ENCODE measurements around the gene PSORS1C2.

Gene PSORS1C2

GRCh38 chr6:31113861-31114540 is 24.9 kb downstream of the PSORS1C2 start:
- DNase-seq (ENCODE audit: low read depth) = no peak

GRCh38 chr6:31112478-31112877 is 26.4 kb downstream of the PSORS1C2 start, which contains the start of gene C6orf15:
TSS of gene C6orf15 (minus strand) at chr6:31112575. CDS start at chr6:31112555, 20 bp downstream.
- no peak for DNase-seq (ENCODE audit: low read depth)

GRCh38 chr6:31111712-31112111 is 27.2 kb downstream of the PSORS1C2 start:
- no peak for DNase-seq (ENCODE audit: low read depth)

GRCh38 chr6:31110825-31111582 is 27.9 kb downstream of the PSORS1C2 start:
- no peak for DNase-seq (ENCODE audit: low read depth)

DNA sequence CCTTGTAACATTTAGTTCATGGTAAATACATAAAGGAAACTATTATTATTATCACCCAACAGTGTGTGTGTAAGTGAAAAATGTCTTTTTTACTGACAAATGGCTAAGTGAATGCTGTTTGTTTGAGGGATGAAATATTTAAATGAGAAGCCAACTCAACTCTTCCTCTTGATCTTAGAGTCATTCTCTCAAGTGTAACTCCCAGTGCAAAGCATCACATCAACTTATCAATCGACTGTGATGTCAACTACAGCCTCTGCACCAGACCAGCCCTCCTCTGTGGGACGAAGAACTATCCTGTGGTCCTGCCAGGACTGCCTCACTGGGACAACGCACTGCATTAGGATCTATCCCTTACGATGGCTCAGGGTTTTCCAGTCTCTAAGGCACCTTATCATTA is 31.8 kb downstream of the PSORS1C2 start:
- DNase-seq (ENCODE audit: low read depth) = no peak

DNA sequence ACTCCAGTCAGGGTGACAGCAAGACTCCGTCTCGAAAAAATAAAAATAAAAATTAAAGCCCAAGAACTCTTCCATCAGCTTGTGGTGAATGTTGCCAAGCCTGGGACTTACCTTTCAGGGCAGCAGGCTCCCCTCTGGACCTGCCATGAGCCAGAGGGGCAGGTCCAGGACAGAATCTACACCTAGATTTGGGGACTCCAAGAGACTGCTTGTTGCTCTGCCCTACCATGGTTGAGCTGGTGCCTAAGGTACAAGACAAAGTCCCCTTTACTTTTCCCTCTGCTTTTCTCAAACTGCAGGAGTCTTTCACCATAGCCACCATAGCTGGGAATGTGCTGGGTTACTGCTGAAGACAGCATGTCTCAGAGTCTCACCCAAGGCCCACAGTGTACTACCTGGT is 35.7 kb downstream of the PSORS1C2 start:
- DNase-seq (ENCODE audit: low read depth) = no peak

DNA sequence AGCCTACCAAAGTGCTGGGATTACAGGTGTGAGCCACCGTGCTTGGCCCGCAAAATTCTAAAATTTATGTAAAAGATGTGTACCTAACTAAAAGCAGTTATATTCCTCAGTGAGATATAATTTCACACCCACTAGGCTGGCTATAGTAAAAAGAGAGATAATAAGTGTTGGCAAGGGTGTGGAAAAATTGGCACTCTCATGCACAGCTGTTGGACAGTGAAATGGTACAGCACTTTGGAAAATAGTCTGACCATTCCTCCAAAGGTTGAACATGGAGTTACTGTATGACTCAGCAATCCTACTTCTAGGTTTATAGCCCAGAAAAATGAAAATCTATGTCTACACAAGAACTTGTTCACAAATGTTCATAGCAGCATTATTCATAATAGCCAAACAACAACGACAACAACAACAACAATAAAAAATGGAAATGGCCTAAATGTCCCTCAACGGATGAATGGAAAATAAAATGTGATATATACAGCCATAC is 40.4 kb downstream of the PSORS1C2 start:
- DNase-seq (ENCODE audit: low read depth) = no peak

DNA sequence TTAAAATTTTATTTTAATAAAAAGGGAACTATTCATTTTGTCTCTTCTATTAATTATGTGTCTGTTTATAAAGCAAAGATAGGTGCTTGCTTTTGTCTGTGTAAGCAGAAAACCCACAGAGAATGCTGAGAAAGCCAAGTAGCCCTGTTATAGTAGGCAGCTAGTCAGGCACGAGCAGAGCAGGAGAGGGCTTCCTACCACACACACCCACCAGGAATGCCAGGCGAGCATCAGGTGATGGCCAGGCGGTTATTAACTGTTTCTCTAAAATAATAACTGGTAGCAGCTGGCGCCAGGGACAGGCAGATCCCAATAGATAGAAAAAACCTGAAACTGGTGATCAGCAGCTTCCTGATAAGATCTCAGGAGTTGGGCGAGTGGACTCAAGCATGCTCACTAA is 42.2 kb downstream of the PSORS1C2 start:
- DNase-seq (ENCODE audit: low read depth) = no peak

- DNase-seq (ENCODE audit: low read depth) = no peak
Observed at GRCh38 chr6:31096215-31096614, 42.7 kb downstream of the PSORS1C2 start.

DNA sequence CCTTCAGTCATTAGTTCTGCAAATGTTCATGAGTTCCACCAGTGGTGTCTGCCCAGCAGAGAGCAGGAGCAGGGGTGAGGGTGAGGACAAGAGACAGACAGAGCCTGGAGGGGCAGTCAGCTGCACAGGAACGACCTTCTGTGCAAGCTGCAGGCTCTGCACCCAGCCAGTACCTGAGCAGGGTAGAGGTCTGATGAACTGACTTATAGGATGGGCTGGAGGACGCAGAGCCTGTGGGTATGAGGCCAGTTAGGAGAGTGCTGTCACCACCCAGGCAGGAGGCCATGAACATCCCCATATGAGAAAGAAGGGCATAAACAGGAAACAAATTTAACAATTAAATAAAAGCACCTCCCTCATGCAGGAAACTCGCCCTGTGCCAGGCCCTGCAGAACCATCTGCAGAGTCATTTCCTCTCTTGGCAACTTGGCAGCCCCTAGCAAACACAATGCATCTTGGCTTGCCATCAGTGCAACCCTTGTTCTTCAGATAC is 44.4 kb downstream of the PSORS1C2 start:
- no peak for DNase-seq (ENCODE audit: low read depth)

DNA sequence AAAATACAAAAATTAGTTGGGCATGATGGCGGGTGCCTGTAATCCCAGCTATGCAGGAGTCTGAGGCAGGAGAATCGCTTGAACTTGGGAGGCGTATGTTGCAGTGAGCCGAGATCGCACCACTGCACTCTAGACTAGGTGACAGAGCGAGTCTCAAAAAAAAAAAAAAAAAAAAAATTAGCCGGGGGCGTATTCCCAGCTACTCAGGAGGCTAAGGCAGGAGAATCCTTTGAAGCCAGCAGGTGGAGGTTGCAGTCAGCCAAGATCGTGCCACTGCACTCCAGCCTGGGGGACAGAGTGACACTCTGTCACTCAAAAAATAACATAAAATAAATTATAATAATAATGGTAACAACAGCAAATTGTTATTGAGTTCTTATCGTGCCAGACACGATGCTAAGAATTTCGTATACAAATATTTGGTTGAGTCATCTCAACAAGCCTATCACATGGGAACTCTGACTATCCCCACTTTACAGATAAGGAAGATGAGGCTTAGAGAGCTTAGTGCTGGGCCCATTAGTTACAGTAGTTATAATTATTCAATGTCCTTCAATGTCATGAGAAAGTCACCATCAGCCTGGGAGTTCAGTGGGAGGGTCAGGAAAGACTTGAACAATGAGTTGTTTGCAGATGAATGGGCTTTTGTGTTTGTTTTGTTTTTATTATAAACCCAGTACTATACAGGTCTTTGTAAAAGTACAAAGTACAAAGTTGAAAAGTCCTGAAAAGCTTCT is 45.9 kb downstream of the PSORS1C2 start:
- no peak for DNase-seq (ENCODE audit: low read depth)

DNA sequence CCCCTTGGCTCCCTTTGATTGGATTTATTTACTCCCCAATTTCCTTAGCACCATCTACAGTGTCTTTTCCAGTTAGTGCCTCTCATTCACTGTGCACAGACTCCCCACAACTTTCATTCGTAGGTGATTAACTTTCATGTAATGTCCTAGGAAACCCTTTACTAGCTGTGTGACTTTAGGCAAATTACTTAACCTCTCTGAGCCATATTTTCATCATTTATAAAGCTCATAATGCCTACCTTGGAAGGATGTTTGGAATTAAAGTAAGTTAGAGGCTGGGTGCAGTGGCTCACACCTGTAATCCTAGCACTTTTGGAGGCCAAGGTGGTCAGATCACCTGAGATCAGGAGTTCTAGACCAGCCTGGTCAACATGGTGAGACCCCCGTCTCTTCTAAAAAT is 46.6 kb downstream of the PSORS1C2 start:
- no peak for DNase-seq (ENCODE audit: low read depth)

DNA sequence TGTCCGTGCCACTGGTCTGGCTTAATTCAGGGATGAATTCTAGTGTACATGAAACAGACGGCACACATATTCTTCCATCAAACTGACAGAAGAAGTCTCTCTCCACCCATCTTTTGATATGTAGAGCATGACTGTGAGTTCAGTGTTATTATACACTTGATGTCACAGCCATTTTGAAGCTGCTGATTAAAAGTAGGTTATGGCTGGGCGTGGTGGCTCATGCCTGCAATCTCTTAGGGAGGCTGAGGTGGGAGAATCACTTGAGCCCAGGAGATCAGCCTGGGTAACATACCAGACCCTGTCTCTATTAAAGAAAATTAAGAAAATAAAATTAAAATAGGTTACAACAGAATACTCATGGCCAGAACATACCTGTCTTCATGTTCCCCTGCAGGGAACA is 47.2 kb downstream of the PSORS1C2 start:
- no peak for DNase-seq (ENCODE audit: low read depth)

GRCh38 chr6:31090973-31091364 is 47.9 kb downstream of the PSORS1C2 start:
- DNase-seq (ENCODE audit: low read depth) = no peak

GRCh38 chr6:31090275-31090972 is 48.4 kb downstream of the PSORS1C2 start:
- DNase-seq (ENCODE audit: low read depth) = no peak

Data from ELR (cell line).